Measurements from ENCODE around the gene C2orf92. TPM values are rescaled to one million over a fixed set of nuclear protein-coding genes. Genes with fewer than 3 reads are reported as not detected.

The C2orf92 gene
- total RNA-seq, 1 donor from 2014 or later: 11.7 TPM

DNA sequence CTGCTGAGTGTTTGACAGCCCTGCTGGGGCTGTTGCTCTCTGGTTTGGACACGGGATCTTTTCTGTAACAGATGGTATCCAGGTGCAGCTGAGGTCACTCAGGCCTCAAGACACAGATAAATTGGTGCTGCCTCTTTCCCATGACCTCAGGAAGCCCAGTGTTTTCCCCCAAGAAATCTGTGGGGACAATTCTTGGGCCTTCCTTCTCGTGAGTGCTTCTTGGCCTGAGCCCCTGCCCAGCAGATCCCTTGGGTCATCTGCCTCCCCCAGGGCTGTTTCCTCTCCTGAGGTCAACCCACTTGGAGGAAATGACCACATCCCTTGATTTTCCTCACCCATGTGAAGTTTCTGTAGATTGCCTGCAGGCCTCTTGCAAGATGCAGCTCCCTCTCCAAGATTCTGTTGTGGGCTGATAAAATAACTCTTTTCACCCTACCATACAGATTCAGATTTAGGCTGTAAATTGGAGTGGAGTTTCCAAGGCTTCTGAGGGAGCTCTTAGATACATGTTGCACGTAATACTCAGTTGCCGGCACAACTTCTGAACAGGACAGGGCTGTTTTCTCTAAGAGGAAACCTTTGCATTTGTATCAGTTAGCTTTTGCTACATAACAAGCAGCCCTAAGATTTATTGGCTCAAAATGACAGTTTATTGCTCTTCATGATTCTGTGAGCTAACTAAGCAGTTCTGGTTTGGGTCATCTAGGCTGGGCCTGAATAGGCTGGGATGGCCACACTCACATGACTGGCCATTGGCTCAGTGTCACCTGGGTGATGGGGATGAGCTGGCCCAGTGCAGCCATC, 57.0 kb downstream of the C2orf92 start:
- no peak for DNase-seq (ENCODE audit: low spot score)
- ATAC-seq: no peak

GRCh38 chr2:97727296-97727695, 57.8 kb downstream of the C2orf92 start:
- ATAC-seq: no peak
- no peak for DNase-seq (ENCODE audit: low spot score)

- ATAC-seq (no peak), DNase-seq (ENCODE audit: low spot score) (no peak)
These were observed 58.7 kb downstream of the C2orf92 start for GRCh38 chr2:97728091-97728731.

DNA sequence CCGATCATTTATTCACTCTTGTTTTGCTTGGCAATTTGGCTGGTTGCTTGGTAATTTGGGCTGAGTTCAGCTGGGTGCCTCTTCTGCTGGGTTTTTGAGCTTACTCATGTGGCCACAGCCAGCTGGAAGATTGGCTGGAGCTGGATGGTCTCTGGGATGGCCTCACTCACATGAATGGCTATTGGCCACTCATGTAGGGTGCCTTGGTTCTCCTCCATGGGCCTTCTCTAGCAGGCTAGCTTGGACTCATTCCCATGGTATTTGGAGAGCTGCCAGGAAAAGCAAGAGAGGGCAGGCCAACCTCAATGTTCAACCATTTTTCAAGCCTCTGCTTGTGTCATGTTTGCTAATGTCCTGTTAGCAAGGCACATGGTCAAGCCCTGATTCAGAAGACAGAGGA, 60.7 kb downstream of the C2orf92 start:
- ATAC-seq (no peak), DNase-seq (ENCODE audit: low spot score) (no peak)

DNA sequence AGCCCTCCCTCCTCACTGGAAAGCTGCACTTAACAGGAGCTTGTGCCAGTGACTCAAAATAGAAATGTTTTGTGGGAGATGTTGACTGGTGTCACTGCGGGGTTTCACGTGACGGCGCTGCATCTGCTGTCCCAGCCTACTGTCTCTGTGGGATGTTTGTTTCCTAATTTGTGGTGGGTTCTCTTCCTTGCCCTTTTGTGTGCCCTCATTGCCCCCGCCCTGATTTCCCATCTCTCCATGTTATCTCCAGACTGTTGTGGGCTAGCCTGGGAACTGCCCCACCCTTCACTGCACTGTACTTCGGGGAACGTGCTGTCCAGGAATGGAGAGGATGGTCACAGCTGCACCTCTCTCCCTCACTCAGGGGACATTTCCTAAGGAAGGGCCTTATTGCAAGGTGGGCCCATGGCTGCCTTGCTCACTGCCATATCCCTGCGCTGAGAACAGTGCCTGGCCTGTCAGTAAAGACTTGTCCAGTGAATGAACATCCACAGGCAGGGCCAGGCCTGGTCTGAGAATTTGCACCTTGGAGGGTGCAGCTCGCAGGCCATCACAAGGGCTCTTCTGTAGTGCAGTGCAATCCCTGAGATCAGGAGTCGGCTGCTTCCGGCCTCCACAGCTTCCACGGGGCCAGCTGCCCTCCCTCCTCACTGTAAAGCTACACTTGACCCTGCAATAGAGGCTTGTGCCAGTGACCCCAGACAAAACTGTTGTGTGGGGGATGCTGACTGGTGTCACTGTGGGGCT, 61.9 kb downstream of the C2orf92 start:
- ATAC-seq (no peak), DNase-seq (ENCODE audit: low spot score) (no peak)

GRCh38 chr2:97732436-97733340, 63.2 kb downstream of the C2orf92 start:
- DNase-seq (ENCODE audit: low spot score): no peak
- no peak for ATAC-seq

- ATAC-seq: no peak
- no peak for DNase-seq (ENCODE audit: low spot score)
These were observed 64.0 kb downstream of the C2orf92 start for GRCh38 chr2:97733341-97734035.

GRCh38 chr2:97734061-97735051, 64.8 kb downstream of the C2orf92 start:
- DNase-seq (ENCODE audit: low spot score) (no peak), ATAC-seq (no peak)

- DNase-seq (ENCODE audit: low spot score) (no peak), ATAC-seq (no peak)
These were observed 65.6 kb downstream of the C2orf92 start for GRCh38 chr2:97735161-97735561.

GRCh38 chr2:97736185-97736584, 66.7 kb downstream of the C2orf92 start:
- ATAC-seq (no peak), DNase-seq (ENCODE audit: low spot score) (no peak)

DNA sequence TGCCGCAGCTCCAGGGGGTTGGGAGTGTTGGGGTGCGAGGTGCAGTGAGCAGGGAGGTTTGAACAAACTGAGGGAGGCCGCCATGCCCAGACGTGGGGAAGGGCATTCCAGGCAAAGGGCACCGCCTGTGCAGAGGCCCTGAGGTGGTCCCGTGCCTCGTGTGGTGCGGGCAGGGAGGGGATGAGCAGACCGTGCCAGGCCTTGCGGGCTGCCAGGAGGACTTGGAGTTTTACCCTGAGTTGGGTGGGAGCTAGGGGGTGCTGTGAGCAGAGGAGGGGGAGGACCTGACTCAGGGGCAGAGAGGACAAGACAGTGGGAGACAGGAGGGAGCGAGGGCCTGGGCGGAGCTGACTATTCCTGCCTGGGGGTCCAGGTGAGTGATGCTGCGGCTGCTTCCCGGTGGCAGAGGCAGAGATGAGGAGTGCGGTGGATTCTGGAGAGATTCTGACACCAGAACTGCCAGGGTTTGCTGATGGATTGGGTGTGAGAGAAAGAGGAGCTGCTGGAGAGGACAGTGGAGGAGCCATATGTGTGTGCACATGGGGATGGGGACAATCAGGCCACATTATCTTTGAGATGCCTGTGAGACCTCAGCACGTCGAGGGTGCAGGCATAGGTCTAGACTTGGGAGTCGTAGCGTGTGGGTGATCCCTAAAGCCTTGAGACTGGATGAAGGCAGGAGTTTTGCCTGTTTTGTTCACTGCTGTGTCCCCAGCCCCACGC, 67.3 kb downstream of the C2orf92 start:
- DNase-seq (ENCODE audit: low spot score) (no peak), ATAC-seq (no peak)

GRCh38 chr2:97737421-97738178, 68.1 kb downstream of the C2orf92 start:
- ATAC-seq (no peak), DNase-seq (ENCODE audit: low spot score) (no peak)

- no peak for DNase-seq (ENCODE audit: low spot score)
These were observed 68.9 kb downstream of the C2orf92 start for GRCh38 chr2:97738179-97739019.

DNA sequence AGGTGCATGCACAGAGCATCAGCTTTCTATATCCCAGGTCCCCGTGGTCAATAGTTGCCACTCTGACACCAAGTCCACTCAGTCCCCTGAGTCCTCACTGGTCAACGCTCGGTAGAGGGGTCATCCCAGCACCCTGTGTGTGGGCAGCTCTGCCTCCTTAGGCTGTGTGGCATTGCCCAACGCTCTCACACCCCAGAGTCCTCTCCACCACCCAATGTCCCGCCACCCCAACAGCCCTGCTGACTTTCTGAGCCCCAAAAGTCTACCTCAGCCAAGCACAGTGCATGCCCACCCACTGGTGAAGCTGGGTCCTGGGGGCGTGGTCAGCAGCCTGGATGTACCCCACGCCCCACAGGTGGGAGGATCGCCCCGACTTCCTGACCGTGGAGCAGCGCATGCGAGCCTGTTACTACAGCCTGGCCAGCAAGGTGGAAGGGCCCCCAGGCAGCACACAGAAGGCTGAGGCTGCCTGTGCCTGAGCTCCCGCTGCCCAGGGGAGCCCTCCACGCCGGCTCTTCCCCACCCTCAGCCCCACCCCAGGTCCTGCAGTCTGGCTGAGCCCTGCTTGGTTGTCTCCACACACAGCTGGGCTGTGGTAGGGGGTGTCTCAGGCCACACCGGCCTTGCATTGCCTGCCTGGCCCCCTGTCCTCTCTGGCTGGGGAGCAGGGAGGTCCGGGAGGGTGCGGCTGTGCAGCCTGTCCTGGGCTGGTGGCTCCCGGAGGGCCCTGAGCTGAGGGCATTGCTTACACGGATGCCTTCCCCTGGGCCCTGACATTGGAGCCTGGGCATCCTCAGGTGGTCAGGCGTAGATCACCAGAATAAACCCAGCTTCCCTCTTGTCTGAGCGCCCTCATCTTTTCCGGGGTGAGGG, 69.7 kb downstream of the C2orf92 start:
- ATAC-seq (no peak), DNase-seq (ENCODE audit: low spot score) (no peak)

More at GRCh38 chr2:97738179-97739019, 68.9 kb downstream of the C2orf92 start:
- no peak for ATAC-seq

- no peak for DNase-seq (ENCODE audit: low spot score)
- no peak for ATAC-seq
These were observed 70.4 kb downstream of the C2orf92 start for GRCh38 chr2:97739893-97740245.

Data from left lobe of liver (tissue), 2 donors.